K562 (cell line): Measurements from ENCODE around the gene DDR1. TPM values are rescaled to one million over a fixed set of nuclear protein-coding genes. Genes with fewer than 3 reads are reported as not detected.

ENCODE experiments used
- CHCHD3 ChIP-seq: fragments of 250-450 bp; sonication (Bioruptor Pico); IDR thresholded peaks from 2 replicates; pipeline ENCODE4 v2.1.2; 2022; ENCODE audit warnings: mild to moderate bottlenecking
- COPS2 ChIP-seq: fragments of 450-650 bp; conservative IDR thresholded peaks from 2 replicates; pipeline ENCODE4 v1.6.1; 2016; ENCODE audit warnings: mild to moderate bottlenecking, moderate library complexity
- CXXC5 ChIP-seq: fragments of 250-450 bp; sonication (Bioruptor Pico); IDR thresholded peaks from 2 replicates; pipeline ENCODE4 v1.8.0; 2022; ENCODE audit warnings: inconsistent platforms, mild to moderate bottlenecking, moderate library complexity
- E2F8 ChIP-seq: fragments of 450-650 bp; IDR thresholded peaks from 2 replicates; pipeline ENCODE4 v1.7.1; 2018; ENCODE audit warnings: mild to moderate bottlenecking, low read depth; ENCODE audit not compliant: partially characterized antibody
- ELK1 ChIP-seq: sonication (generic); formaldehyde crosslinking; IDR thresholded peaks from 2 replicates; pipeline ENCODE4 v1.8.1; 2022; ENCODE audit warnings: missing genetic modification reagents
- ERF ChIP-seq: fragments of 450-650 bp; formaldehyde crosslinking; IDR thresholded peaks from 2 replicates; pipeline ENCODE4 v1.4.0; 2020; ENCODE audit warnings: mild to moderate bottlenecking, mixed read lengths
- KLF10 ChIP-seq: fragments of 250-450 bp; sonication (Bioruptor Pico); IDR thresholded peaks from 2 replicates; pipeline ENCODE4 v1.6.1; 2021; ENCODE audit warnings: matching md5 sums
- MXI1 ChIP-seq: IDR thresholded peaks from 2 replicates; pipeline ENCODE4 v1.6.1; 2011; ENCODE audit warnings: low read depth, mild to moderate bottlenecking, improper control_type of control experiment, low read length
- PBX2 ChIP-seq, 2 experiments: IDR thresholded peaks in 1 of 2; conservative IDR thresholded peaks in 1 of 2; 2 replicates each; pipeline ENCODE4 v1.6.1; 2016; ENCODE audit warnings: low read depth in 2 of 2, mild to moderate bottlenecking in 1 of 2, missing compliant biosample characterization in 1 of 2, missing genetic modification characterization in 1 of 2, moderate library complexity in 1 of 2
- POU5F1 ChIP-seq: fragments of 150-350 bp; IDR thresholded peaks from 2 replicates; pipeline ENCODE4 v1.6.1; 2014; ENCODE audit warnings: borderline replicate concordance, low read length, low read depth, mild to moderate bottlenecking; ENCODE audit not compliant: partially characterized antibody
- SLC30A9 ChIP-seq: fragments of 250-450 bp; sonication (Bioruptor Pico); IDR thresholded peaks from 2 replicates; pipeline ENCODE4 v1.8.0; 2022; ENCODE audit warnings: mild to moderate bottlenecking, moderate library complexity
- XRCC3 ChIP-seq: fragments of 450-650 bp; IDR thresholded peaks from 2 replicates; pipeline ENCODE4 v1.6.1; 2017; ENCODE audit warnings: mild to moderate bottlenecking, moderate library complexity
- ZC3H11A ChIP-seq: IDR thresholded peaks from 2 replicates; pipeline ENCODE4 v1.6.1; 2012; ENCODE audit warnings: low read depth, low read length, improper control_type of control experiment
- ZFPM2 ChIP-seq: fragments of 250-450 bp; sonication (Bioruptor Pico); IDR thresholded peaks from 2 replicates; pipeline ENCODE4 v1.5.1; 2022; ENCODE audit warnings: mild to moderate bottlenecking
- ZNF274 ChIP-seq: IDR thresholded peaks from 2 replicates; pipeline ENCODE4 v1.6.1; 2011; ENCODE audit warnings: low read depth, mild to moderate bottlenecking, low read length, moderate library complexity, borderline replicate concordance
- ZNF398 ChIP-seq: fragments of 250-450 bp; sonication (Bioruptor Pico); IDR thresholded peaks from 2 replicates; pipeline ENCODE4 v1.8.0; 2021; ENCODE audit warnings: moderate library complexity, mild to moderate bottlenecking, inconsistent platforms
- ZNF696 ChIP-seq: fragments of 250-450 bp; sonication (Bioruptor Pico); conservative IDR thresholded peaks from 2 replicates; pipeline ENCODE4 v1.4.0; 2020; ENCODE audit warnings: mild to moderate bottlenecking, moderate library complexity
- ZNF717 ChIP-seq: fragments of 250-450 bp; sonication (Bioruptor Pico); IDR thresholded peaks from 2 replicates; pipeline ENCODE4 v1.5.0; 2021
- polyA plus RNA-seq, 8 experiments: library from polyadenylated mRNA; depleted of rRNA in 4 of 8; stranded (reverse) in 5 of 8; unstranded in 3 of 8; fragments of >200 nt; fragmentation: Nextera tagmentation in 2 of 8; fragmentation: Illumina TruSeq in 1 of 8; extraction: Ambion mirVana in 2 of 8; extraction: Trizol in 1 of 8; gene quantifications; 2 replicates each; pipeline versions ENCODE4 v1.2.1 to v1.2.3, GENCODE V29; 2011 to 2014; ENCODE audit warnings: inconsistent platforms in 1 of 8, missing spikeins in 1 of 8
- total RNA-seq, 7 experiments: library from RNA; depleted of rRNA in 6 of 7; stranded (reverse); fragments of >200 nt in 6 of 7; fragmentation: Illumina TruSeq in 2 of 7; extraction: Trizol in 2 of 7; gene quantifications; 2 replicates each; pipeline versions ENCODE4 v1.2.1 to v1.2.3, GENCODE V29; 2011 to 2021; ENCODE audit warnings: low replicate concordance in 1 of 7

Gene DDR1
- total and polyA plus RNA-seq, 9 of the 15 experiments (the other 6 are each of a cell fraction or from before 2014, with no cell fraction given): 1.4 to 44.6 (median 12.2) TPM

- TF ChIP-seq POU5F1 (no peak), ZFPM2 (no peak), SLC30A9 (CRISPR knock-in tag) (no peak), ELK1 (CRISPR knock-in tag) (no peak), XRCC3 (no peak), KLF10 (CRISPR knock-in tag) (no peak), COPS2 (no peak), E2F8 (peak; percentile 43), ZNF696 (no peak), ERF (CRISPR knock-in tag) (no peak), CHCHD3 (CRISPR knock-in tag) (no peak), CXXC5 (CRISPR knock-in tag) (peak; percentile 44; the same call in 1 of the 2 replicates), PBX2 (CRISPR knock-in tag; IDR thresholded peaks at IDR 0.05; ENCODE audit: low read depth) (no peak), PBX2 (tag; conservative IDR thresholded peaks at IDR 0.05; ENCODE audit: low read depth) (peak; percentile 45; the same call in 1 of the 2 replicates), ZC3H11A (peak; percentile 80; the same call in 1 of the 2 replicates), ZNF398 (CRISPR knock-in tag) (no peak), MXI1 (no peak), ZNF717 (CRISPR knock-in tag) (no peak), ZNF274 (no peak)
Measured at GRCh38 chr6:30875244-30876038, 8.9 kb upstream of the DDR1 start (continued).
